ENCODE data around the gene PBX1.

DNA sequence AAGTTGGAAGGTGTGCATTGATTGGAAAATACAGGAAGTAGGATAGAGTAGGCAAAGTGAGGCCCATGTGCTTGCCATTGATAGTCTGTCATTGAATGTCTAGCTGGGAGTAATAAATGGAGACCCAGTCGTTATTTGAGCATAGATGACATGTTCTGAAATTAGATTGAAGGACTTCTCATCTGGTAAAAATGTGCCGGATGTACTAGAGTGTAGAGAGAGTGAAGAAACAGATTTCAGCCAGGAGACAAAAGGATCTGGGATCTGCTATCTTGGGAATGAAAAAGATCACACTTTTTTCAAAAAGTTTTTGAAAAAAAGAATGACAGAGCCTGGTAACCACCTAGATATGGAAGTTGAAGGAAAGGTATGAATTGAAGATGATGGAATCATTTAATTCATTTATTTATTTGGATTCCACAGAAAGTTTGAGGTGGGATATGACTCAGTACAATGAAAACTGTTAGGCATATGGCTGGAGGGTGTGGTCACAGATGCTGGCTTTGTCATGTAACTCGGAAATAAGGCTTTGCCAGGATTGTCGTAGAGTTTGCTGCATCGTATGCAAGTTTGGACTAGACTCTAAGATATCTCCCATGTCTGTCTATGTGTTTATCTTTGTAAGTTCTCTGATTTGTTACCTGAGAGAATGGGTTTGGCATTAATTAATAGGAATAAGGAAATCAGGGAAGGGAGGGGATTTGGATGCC, 137.1 kb downstream of the PBX1 start:
- TF ChIP-seq, protein P1, sequence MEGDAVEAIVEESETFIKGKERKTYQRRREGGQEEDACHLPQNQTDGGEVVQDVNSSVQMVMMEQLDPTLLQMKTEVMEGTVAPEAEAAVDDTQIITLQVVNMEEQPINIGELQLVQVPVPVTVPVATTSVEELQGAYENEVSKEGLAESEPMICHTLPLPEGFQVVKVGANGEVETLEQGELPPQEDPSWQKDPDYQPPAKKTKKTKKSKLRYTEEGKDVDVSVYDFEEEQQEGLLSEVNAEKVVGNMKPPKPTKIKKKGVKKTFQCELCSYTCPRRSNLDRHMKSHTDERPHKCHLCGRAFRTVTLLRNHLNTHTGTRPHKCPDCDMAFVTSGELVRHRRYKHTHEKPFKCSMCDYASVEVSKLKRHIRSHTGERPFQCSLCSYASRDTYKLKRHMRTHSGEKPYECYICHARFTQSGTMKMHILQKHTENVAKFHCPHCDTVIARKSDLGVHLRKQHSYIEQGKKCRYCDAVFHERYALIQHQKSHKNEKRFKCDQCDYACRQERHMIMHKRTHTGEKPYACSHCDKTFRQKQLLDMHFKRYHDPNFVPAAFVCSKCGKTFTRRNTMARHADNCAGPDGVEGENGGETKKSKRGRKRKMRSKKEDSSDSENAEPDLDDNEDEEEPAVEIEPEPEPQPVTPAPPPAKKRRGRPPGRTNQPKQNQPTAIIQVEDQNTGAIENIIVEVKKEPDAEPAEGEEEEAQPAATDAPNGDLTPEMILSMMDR (IDR thresholded peaks at IDR 0.05), result no peak
- TF ChIP-seq POLR2A (IDR thresholded peaks at IDR 0.05), result no peak

Measured in esophagus squamous epithelium (tissue), 4 donors.